HEK293T (cell line): ENCODE measurements around the gene EVA1C.
"Not testable (repeated sequence)": the region's sequence is repeated elsewhere in the genome, so short reads cannot be mapped to it uniquely, and the experiment has no call there.

Experiments
- BHLHE40 ChIP-seq: fragments of 450-650 bp; IDR thresholded peaks from 2 replicates; pipeline ENCODE4 v1.6.1; 2016; ENCODE audit warnings: mild to moderate bottlenecking, moderate library complexity, borderline replicate concordance
- CTBP1 ChIP-seq: fragments of 450-650 bp; IDR thresholded peaks from 2 replicates; pipeline ENCODE4 v1.6.1; 2016; ENCODE audit warnings: borderline replicate concordance
- ELF4 ChIP-seq: fragments of 450-650 bp; IDR thresholded peaks from 2 replicates; pipeline ENCODE4 v1.6.1; 2017; ENCODE audit warnings: antibody characterized with exemption
- FOXA1 ChIP-seq: fragments of 450-650 bp; IDR thresholded peaks from 2 replicates; pipeline ENCODE4 v1.6.1; 2016; ENCODE audit warnings: mild to moderate bottlenecking
- FOXK2 ChIP-seq: fragments of 450-650 bp; IDR thresholded peaks from 2 replicates; pipeline ENCODE4 v1.6.1; 2016; ENCODE audit warnings: mild to moderate bottlenecking
- FOXM1 ChIP-seq: fragments of 450-650 bp; IDR thresholded peaks from 2 replicates; pipeline ENCODE4 v1.6.1; 2017; ENCODE audit warnings: mild to moderate bottlenecking, borderline replicate concordance
- LEF1 ChIP-seq: fragments of 450-650 bp; IDR thresholded peaks from 2 replicates; pipeline ENCODE4 v1.6.1; 2017; ENCODE audit warnings: mild to moderate bottlenecking, borderline replicate concordance
- SP1 ChIP-seq: fragments of 450-650 bp; IDR thresholded peaks from 2 replicates; pipeline ENCODE4 v1.6.1; 2017
- SUZ12 ChIP-seq: fragments of 450-650 bp; IDR thresholded peaks from 2 replicates; pipeline ENCODE4 v1.6.1; 2016; ENCODE audit warnings: mild to moderate bottlenecking
- TARDBP ChIP-seq: fragments of 450-650 bp; IDR thresholded peaks from 2 replicates; pipeline ENCODE4 v1.6.1; 2016
- ZNF384 ChIP-seq: fragments of 450-650 bp; IDR thresholded peaks from 2 replicates; pipeline ENCODE4 v1.6.1; 2016
- TF ChIP-seq, protein P1 (sequence below): fragments of 450-650 bp; IDR thresholded peaks from 2 replicates; pipeline ENCODE4 v1.6.1; 2016

DNA sequence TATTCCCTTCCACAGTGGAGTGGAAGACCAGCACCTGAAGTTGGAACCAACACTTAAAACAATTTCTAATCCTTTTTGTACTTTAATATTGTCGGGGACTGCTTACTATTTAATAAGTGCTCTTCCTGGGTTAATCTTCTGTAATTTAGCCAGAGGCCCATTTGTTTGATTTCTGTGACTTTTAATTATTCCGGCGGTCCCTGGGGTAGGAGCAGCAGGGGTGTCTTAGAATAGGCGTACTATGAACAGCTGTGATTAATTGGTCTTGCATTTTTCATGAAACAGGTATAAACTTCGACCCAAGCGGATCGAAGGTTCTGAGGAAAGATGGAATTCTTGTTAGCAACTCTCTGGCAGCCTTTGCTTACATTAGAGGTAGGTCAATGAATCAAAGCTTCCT is 91.1 kb downstream of the EVA1C start:
- not testable (repeated sequence) for TF ChIP-seq ZNF384, SP1, TARDBP, FOXA1, BHLHE40, FOXM1, LEF1, SUZ12, CTBP1, FOXK2, ELF4
- TF ChIP-seq, protein P1, sequence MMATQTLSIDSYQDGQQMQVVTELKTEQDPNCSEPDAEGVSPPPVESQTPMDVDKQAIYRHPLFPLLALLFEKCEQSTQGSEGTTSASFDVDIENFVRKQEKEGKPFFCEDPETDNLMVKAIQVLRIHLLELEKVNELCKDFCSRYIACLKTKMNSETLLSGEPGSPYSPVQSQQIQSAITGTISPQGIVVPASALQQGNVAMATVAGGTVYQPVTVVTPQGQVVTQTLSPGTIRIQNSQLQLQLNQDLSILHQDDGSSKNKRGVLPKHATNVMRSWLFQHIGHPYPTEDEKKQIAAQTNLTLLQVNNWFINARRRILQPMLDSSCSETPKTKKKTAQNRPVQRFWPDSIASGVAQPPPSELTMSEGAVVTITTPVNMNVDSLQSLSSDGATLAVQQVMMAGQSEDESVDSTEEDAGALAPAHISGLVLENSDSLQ = not testable (repeated sequence)
